Thyroid gland (tissue), 4 donors: ENCODE data around the gene SHROOM3. TPM values are rescaled to one million over a fixed set of nuclear protein-coding genes. Genes with fewer than 3 reads are reported as not detected.

Source experiments
- DNase-seq, 2 donors: peaks; one replicate each; pipeline ENCODE4 v3.0.0-alpha.2; 2019
- H3K27ac ChIP-seq, 3 donors: fragments of 200-600 bp; sonication (generic); 1 replicate in 2 of 3; 2 replicates in 1 of 3; pipeline ENCODE4 v1.5.1; 2016 to 2019; ENCODE audit warnings: mild to moderate bottlenecking in 1 of 3, moderate library complexity in 1 of 3
- H3K27me3 ChIP-seq: fragments of 200-600 bp; sonication (generic); one replicate; pipeline ENCODE4 v1.5.1; 2019
- H3K36me3 ChIP-seq, 2 donors: fragments of 200-600 bp; sonication (generic); one replicate each; pipeline ENCODE4 v1.5.1; 2016 to 2019
- H3K4me1 ChIP-seq, 2 donors: fragments of 200-600 bp; sonication (generic); one replicate each; pipeline ENCODE4 v1.5.1; 2017 to 2019
- H3K4me3 ChIP-seq, 3 donors: fragments of 200-600 bp; sonication (generic); replicated peaks in 1 of 3; 1 replicate in 2 of 3; 2 replicates in 1 of 3; pipeline ENCODE4 v1.5.1; 2016; ENCODE audit warnings: mild to moderate bottlenecking in 1 of 3
- H3K9me3 ChIP-seq: fragments of 200-600 bp; sonication (generic); one replicate; pipeline ENCODE4 v1.5.1; 2017
- POLR2A ChIP-seq, 2 donors: fragments of 450-650 bp; IDR thresholded peaks; one replicate each; pipeline ENCODE4 v1.6.1; 2017; ENCODE audit warnings: antibody characterized with exemption in 2 of 2, mild to moderate bottlenecking in 2 of 2, moderate library complexity in 1 of 2
- WGBS, 2 donors: methylation state at CpG; one replicate each; pipeline ENCODE4 v1.1.5; 2017; 5-methylcytosine and 5-hydroxymethylcytosine counted together
- intact Hi-C: fragments of 100-400 bp; cut with DNase I; formaldehyde crosslinking; loops from one replicate; pipeline ENCODE4 v1.15.1; 2023
- total RNA-seq, 4 donors: library from RNA; depleted of rRNA; stranded (reverse); fragments of >200 nt; gene quantifications; one replicate each; pipeline ENCODE4 v1.2.3, GENCODE V29; 2016
- TF ChIP-seq, protein P1 (sequence below), 6 experiments: fragments of 200-600 bp in 3 of 6; fragments of 450-650 bp in 3 of 6; sonication (generic) in 3 of 6; IDR thresholded peaks; one replicate each; pipeline ENCODE4 v1.5.1; 2016 to 2019; ENCODE audit warnings: antibody characterized with exemption in 6 of 6, mild to moderate bottlenecking in 2 of 6, inconsistent platforms in 1 of 6, moderate library complexity in 1 of 6

SHROOM3 gene
- total RNA-seq, 4 donors from 2014 or later = 41.7 to 77.8 (median 62.0) TPM

DNA sequence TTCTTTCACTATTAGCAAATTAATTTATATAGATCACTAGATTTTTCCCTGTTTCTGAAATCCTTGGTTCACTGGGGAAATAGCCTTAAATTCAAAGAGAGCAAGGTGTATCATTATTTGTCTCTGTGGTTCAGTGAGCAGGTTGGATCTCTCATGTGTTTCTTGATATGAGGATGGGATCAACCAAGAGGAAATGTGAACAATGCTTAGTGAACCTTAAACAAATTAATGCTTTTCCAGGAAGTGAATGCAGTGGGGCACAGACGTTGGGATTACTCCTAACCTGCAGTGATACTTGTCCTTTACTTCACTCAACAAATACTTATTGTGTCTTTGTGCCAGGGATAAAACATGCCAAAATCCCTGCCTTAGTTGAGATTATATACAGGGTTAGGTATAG, 193.2 kb downstream of the SHROOM3 start:
- Histone ChIP-seq H3K4me1 (peaks cover 17 to 19% of the 10 kb centered on the region in 2 donors), H3K27ac (no peak overlapping the region)
- intact Hi-C loops = no loop called here

DNA sequence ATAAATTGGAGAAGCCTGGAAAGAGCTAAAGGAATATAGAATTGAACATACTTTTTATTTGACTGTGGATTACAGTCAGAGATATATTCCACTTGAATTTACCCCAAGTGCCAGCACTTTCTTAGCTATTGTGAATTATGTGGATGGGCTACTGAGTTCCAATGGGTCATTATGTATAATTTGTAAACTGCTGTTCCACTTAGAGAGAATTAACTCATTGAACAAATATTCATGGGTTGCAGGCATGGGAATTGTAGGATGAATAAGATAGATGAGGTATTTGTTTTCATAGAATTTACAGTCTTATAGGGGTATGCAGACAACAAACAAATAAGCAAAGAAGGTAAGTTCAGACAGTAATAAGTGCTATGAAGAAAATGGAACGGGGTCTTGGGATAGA, 195.7 kb downstream of the SHROOM3 start:
- Histone ChIP-seq H3K9me3 (no peaks in the 10 kb centered on the region), H3K27ac (no peak overlapping the region), H3K27me3 (no peaks in the 10 kb centered on the region), H3K36me3 (no peaks in the 10 kb centered on the region), H3K4me3 (no peak overlapping the region), H3K4me1 (no peaks in the 10 kb centered on the region)
- TF ChIP-seq, protein P1, sequence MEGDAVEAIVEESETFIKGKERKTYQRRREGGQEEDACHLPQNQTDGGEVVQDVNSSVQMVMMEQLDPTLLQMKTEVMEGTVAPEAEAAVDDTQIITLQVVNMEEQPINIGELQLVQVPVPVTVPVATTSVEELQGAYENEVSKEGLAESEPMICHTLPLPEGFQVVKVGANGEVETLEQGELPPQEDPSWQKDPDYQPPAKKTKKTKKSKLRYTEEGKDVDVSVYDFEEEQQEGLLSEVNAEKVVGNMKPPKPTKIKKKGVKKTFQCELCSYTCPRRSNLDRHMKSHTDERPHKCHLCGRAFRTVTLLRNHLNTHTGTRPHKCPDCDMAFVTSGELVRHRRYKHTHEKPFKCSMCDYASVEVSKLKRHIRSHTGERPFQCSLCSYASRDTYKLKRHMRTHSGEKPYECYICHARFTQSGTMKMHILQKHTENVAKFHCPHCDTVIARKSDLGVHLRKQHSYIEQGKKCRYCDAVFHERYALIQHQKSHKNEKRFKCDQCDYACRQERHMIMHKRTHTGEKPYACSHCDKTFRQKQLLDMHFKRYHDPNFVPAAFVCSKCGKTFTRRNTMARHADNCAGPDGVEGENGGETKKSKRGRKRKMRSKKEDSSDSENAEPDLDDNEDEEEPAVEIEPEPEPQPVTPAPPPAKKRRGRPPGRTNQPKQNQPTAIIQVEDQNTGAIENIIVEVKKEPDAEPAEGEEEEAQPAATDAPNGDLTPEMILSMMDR (IDR thresholded peaks at IDR 0.05) = no peak
- no peak for TF ChIP-seq POLR2A (IDR thresholded peaks at IDR 0.05)
- intact Hi-C loops = no loop called here
- DNase-seq = no peak
- 91 to 96% methylated on average over 1 of the region's 1 CpG for WGBS, 2 donors

More for the DNA sequence above, 193.2 kb downstream of the SHROOM3 start:
- H3K27me3 ChIP-seq = no peaks in the 10 kb centered on the region
- no peak for TF ChIP-seq POLR2A (IDR thresholded peaks at IDR 0.05)
- TF ChIP-seq, protein P1 (IDR thresholded peaks at IDR 0.05) = no peak
- no peaks in the 10 kb centered on the region for H3K36me3 ChIP-seq
- WGBS, 2 donors = 21 to 24% methylated on average over 1 of the region's 1 CpG
- H3K4me3 ChIP-seq = no peak overlapping the region
- no peaks in the 10 kb centered on the region for H3K9me3 ChIP-seq
- no peak for DNase-seq

DNA sequence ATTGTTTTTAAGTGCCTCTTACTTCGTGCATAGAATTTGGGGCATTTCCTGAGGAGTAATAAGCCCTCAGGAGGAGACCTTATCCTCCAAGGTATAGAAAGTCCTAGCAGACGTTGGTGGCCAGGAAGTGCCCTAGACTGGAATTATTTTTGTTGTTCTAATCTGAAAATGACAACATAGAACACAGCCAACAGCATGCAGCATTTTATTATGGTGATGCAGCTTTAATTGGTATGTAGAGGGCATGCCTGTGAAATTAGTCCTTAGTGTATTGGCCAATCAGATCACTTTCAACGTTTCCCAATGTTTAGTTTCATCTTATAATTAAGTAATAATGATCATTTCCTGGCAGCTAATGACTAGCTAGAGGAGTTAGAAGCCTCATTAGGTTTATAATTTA, 199.2 kb downstream of the SHROOM3 start:
- DNase-seq = no peak
- Histone ChIP-seq H3K9me3 (no peaks in the 10 kb centered on the region), H3K27ac (no peak overlapping the region), H3K36me3 (no peaks in the 10 kb centered on the region), H3K27me3 (no peaks in the 10 kb centered on the region), H3K4me3 (no peak overlapping the region), H3K4me1 (peaks cover 0 to 1% of the 10 kb centered on the region in 2 donors)
- intact Hi-C loops = no loop called here
- TF ChIP-seq, protein P1 (IDR thresholded peaks at IDR 0.05) = no peak
- no peak for TF ChIP-seq POLR2A (IDR thresholded peaks at IDR 0.05)
- WGBS, 2 donors = 52 to 53% methylated on average over 3 of the region's 3 CpGs

DNA sequence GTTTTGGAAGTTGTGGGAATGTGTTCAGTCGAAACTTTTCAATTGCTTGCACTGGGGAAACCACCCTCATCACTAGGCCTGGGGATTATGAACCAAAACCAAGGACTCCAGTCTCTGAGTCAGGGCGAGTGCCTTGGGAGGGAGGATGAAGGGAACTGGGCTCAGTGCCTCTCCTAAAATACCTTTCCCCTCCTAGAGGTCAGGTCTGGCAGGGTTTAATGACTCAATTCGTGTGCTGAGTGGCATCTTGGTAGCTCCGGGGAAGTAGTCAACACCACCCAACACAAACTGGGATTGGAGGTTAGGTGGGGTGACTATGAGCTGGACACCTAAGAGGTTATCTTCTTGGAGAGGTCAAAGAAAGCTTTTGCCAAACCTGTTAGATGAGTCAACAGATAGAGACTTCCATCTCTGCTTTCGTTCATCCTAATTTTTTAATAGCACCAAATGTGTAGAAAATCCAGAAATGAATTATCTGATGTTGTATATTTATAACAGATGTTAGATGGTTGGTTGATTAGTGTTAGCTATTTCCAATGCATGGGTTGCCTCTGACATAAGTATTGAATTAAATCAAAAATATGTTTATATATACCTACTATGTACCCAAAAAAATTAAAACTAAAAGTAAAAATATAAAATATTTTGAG, 202.8 kb downstream of the SHROOM3 start:
- Histone ChIP-seq H3K27me3 (no peaks in the 10 kb centered on the region), H3K4me3 (no peak overlapping the region), H3K9me3 (no peaks in the 10 kb centered on the region), H3K36me3 (no peaks in the 10 kb centered on the region), H3K27ac (no peak overlapping the region), H3K4me1 (peaks cover 0 to 14% of the 10 kb centered on the region in 2 donors)
- 83 to 87% methylated on average over 5 of the region's 5 CpGs for WGBS, 2 donors
- TF ChIP-seq POLR2A (IDR thresholded peaks at IDR 0.05) = no peak
- TF ChIP-seq, protein P1 (IDR thresholded peaks at IDR 0.05) = no peak
- DNase-seq = no peak
- intact Hi-C loops = no loop called here

DNA sequence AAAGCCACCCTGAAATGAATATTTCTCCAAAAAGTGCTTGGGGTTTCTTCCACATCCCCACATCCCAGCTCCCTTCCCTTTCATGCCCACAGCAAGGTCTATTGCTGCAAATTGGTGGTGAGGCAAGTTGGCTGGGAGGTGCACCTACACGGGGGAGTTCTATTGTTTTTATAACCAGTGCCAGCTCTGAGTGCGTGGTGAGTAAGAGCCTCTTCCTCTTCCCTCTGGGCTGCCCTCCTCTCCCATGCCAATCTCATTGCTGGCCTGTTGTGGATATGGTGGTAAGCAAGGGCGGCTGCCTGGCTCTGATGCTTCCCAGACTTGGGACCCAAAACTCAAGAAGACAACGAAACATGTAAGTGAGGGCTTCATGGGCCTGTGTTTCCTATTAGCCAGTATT, 204.3 kb downstream of the SHROOM3 start:
- Histone ChIP-seq H3K27me3 (no peaks in the 10 kb centered on the region), H3K9me3 (no peaks in the 10 kb centered on the region), H3K4me1 (peaks cover 0 to 14% of the 10 kb centered on the region in 2 donors), H3K4me3 (no peak overlapping the region), H3K36me3 (no peaks in the 10 kb centered on the region), H3K27ac (no peak overlapping the region)
- TF ChIP-seq, protein P1 (IDR thresholded peaks at IDR 0.05) = no peak
- no peak for TF ChIP-seq POLR2A (IDR thresholded peaks at IDR 0.05)
- 62 to 63% methylated on average over 4 of the region's 4 CpGs for WGBS, 2 donors
- intact Hi-C loops = no loop called here
- DNase-seq = peak; percentile 18
